ENCODE results near the gene TMPRSS11B.

DNA sequence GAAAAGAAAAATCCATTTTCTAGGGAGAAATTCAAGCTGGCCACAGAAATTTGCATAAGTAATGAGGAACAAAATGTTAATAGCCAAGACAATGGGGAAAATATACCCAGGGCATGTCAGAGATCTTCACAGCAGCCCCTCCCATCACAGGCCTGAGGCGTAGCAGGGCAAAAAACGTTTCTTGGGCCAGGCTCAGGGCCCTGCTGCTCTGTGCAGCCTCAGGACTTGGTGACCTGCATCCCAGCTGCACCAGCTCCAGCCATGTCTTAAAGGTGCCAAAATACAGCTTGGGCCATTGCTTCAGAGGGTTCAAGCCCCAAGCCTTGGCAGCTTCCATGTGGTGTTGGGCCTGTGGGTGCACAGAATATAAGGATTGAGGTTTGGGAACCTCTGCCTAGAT, 32.1 kb upstream of the TMPRSS11B start:
- TF ChIP-seq SP1 (IDR thresholded peaks at IDR 0.05) (no peak), FOXK2 (IDR thresholded peaks at IDR 0.05) (no peak), BHLHE40 (IDR thresholded peaks at IDR 0.05; ENCODE audit: borderline replicate concordance) (no peak), SUZ12 (IDR thresholded peaks at IDR 0.05) (no peak), ZNF384 (IDR thresholded peaks at IDR 0.05) (no peak), FOXA1 (IDR thresholded peaks at IDR 0.05) (no peak), TARDBP (IDR thresholded peaks at IDR 0.05) (no peak), HDGF (IDR thresholded peaks at IDR 0.05; ENCODE audit: borderline replicate concordance) (no peak), NFRKB (IDR thresholded peaks at IDR 0.05) (no peak), ELF4 (IDR thresholded peaks at IDR 0.05) (no peak)
